ENCODE measurements around the gene LAMB1. TPM values are rescaled to one million over a fixed set of nuclear protein-coding genes. Genes with fewer than 3 reads are reported as not detected.
"Not testable (repeated sequence)": the region's sequence is repeated elsewhere in the genome, so short reads cannot be mapped to it uniquely, and the experiment has no call there.

Gene LAMB1
- total RNA-seq, 3 donors from 2014 or later = 115 to 324 (median 300) TPM

GRCh38 chr7:107959527-107959898 lies 43.4 kb downstream of the LAMB1 start:
- no peaks in the 10 kb centered on the region for H3K36me3 ChIP-seq
- TF ChIP-seq POLR2AphosphoS5 (IDR thresholded peaks at IDR 0.05) (peak in 1 of 3 donors; percentile 5), CTCF (IDR thresholded peaks at IDR 0.05) (no peak)
- H3K27ac ChIP-seq = peak overlapping the region in 1 of 2 donors; percentile 78
- DNase-seq (ENCODE audit: low spot score in 2 of 2) = no peak
- intact Hi-C loops (cut with DNase I; ENCODE audit: low total_unique reads) = no loop called here
- no peak overlapping the region for H3K4me3 ChIP-seq
- H3K27me3 ChIP-seq = no peaks in the 10 kb centered on the region
- H3K4me1 ChIP-seq = no peaks in the 10 kb centered on the region
- H3K9me3 ChIP-seq = no peaks in the 10 kb centered on the region

- Histone ChIP-seq H3K27ac (peak overlapping the region; percentile 52 to 78), H3K27me3 (no peaks in the 10 kb centered on the region), H3K36me3 (no peaks in the 10 kb centered on the region), H3K9me3 (no peaks in the 10 kb centered on the region), H3K4me1 (no peaks in the 10 kb centered on the region), H3K4me3 (no peak overlapping the region)
- intact Hi-C loops (cut with DNase I; ENCODE audit: low total_unique reads) = no loop called here
- DNase-seq (ENCODE audit: low spot score in 2 of 2) = no peak
- peak in 2 of 3 donors; percentile 1 to 17 for TF ChIP-seq POLR2AphosphoS5 (IDR thresholded peaks at IDR 0.05)
- TF ChIP-seq CTCF (IDR thresholded peaks at IDR 0.05) = no peak
These were observed 44.0 kb downstream of the LAMB1 start for GRCh38 chr7:107958764-107959526.

- TF ChIP-seq POLR2AphosphoS5 (IDR thresholded peaks at IDR 0.05) = peak in 1 of 3 donors; percentile 24
- TF ChIP-seq POLR2A (IDR thresholded peaks at IDR 0.05) = no peak
- no peak for TF ChIP-seq CTCF (IDR thresholded peaks at IDR 0.05)
These were observed 45.5 kb downstream of the LAMB1 start for GRCh38 chr7:107957436-107957835.

GRCh38 chr7:107956950-107957349 lies 46.0 kb downstream of the LAMB1 start:
- intact Hi-C loops (cut with DNase I; ENCODE audit: low total_unique reads); H3K27me3 ChIP-seq; H3K4me1 ChIP-seq; H3K36me3 ChIP-seq; H3K4me3 ChIP-seq; H3K9me3 ChIP-seq; DNase-seq (ENCODE audit: low spot score in 2 of 2): not testable (repeated sequence)
- H3K27ac ChIP-seq = peak overlapping the region; percentile 52 to 73

More at GRCh38 chr7:107957436-107957835, 45.5 kb downstream of the LAMB1 start:
- Histone ChIP-seq H3K4me3 (no peak overlapping the region), H3K27me3 (no peaks in the 10 kb centered on the region), H3K36me3 (no peaks in the 10 kb centered on the region), H3K4me1 (no peaks in the 10 kb centered on the region), H3K9me3 (no peaks in the 10 kb centered on the region), H3K27ac (peak overlapping the region; percentile 52 to 77)
- no peak for DNase-seq (ENCODE audit: low spot score in 2 of 2)
- intact Hi-C loops (cut with DNase I; ENCODE audit: low total_unique reads) = no loop called here

GRCh38 chr7:107955394-107955793 lies 47.6 kb downstream of the LAMB1 start:
- no peaks in the 10 kb centered on the region for H3K27me3 ChIP-seq
- peaks cover 0 to 7% of the 10 kb centered on the region in 2 donors for H3K4me1 ChIP-seq
- H3K9me3 ChIP-seq = no peaks in the 10 kb centered on the region
- intact Hi-C loops (cut with DNase I; ENCODE audit: low total_unique reads) = no loop called here
- no peaks in the 10 kb centered on the region for H3K36me3 ChIP-seq
- TF ChIP-seq POLR2AphosphoS5 (IDR thresholded peaks at IDR 0.05) (no peak), POLR2A (IDR thresholded peaks at IDR 0.05) (no peak), CTCF (IDR thresholded peaks at IDR 0.05) (no peak)
- no peak overlapping the region for H3K27ac ChIP-seq
- no peak overlapping the region for H3K4me3 ChIP-seq
- DNase-seq (ENCODE audit: low spot score in 2 of 2) = no peak

Measured in breast epithelium (tissue), 4 donors.